ENCODE results near the gene PPM1H. TPM values are rescaled to one million over a fixed set of nuclear protein-coding genes. Genes with fewer than 3 reads are reported as not detected.
A peak's percentile ranks its signal among the peaks of the same experiment; 100 is the strongest.

Gene PPM1H
- 2.4 and 3.0 TPM in 2 replicates for total RNA-seq (2014; rRNA removed; shearing (Covaris generic))

GRCh38 chr12:62934799-62935674 is at the start of gene PPM1H:
Gene PPM1H, minus strand, starts transcription at chr12:62935150. Its CDS starts 414 bp downstream, at chr12:62934736.

Small RNA genes within 50 kb of the gene (small RNA-seq; reads per million reads assigned to genes)
- gene MIRLET7I: 292 reads per million, percentile 97 among the genes with 10 or more reads in this experiment
- not detected for gene RF00019
- gene RNU1-83P: 0.29 reads per million

Other genes starting within 250 kb of the PPM1H start
- not detected in 2 replicates for gene AVPR1A, start 216.1 kb upstream of the PPM1H start, total RNA-seq (2014; rRNA removed; shearing (Covaris generic))